Measurements from ENCODE around the gene ARPC1B. TPM values are rescaled to one million over a fixed set of nuclear protein-coding genes. Genes with fewer than 3 reads are reported as not detected.
"Not testable (repeated sequence)": the region's sequence is repeated elsewhere in the genome, so short reads cannot be mapped to it uniquely, and the experiment has no call there.

The ARPC1B gene
- total RNA-seq, 1 experiment from 2014 or later: 987 TPM

DNA sequence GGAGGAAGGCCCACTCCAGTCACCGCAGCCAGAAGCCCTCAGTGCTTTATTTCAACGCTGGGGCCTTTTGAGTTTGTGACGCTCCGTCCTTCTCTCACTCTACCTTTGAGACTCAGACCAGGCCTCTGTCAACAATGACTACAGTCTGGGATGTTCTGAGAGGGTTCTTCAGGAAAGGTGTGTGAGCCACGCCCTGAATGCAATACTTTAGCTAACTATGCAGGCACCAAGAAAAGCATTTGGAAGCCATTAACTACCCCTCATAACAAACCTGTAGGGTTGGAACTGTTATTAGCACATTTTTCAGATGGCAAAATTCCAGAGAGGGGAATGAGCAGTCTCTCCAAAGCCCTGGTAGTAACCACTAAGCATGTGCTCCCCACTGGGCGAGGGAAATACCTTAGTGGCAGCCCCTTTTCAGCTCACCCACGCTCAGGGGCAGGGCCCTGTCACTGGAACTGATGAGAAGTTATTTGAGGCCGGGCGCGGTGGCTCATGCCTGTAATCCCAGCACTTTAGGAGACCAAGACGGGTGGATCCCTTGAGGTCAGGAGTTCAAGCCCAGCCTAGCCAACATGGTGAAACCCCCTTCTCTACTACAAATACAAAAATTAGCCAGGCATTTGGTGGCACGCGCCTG lies 5.7 kb upstream of the ARPC1B start:
- no peak for DNase-seq (ENCODE audit: low spot score)

DNA sequence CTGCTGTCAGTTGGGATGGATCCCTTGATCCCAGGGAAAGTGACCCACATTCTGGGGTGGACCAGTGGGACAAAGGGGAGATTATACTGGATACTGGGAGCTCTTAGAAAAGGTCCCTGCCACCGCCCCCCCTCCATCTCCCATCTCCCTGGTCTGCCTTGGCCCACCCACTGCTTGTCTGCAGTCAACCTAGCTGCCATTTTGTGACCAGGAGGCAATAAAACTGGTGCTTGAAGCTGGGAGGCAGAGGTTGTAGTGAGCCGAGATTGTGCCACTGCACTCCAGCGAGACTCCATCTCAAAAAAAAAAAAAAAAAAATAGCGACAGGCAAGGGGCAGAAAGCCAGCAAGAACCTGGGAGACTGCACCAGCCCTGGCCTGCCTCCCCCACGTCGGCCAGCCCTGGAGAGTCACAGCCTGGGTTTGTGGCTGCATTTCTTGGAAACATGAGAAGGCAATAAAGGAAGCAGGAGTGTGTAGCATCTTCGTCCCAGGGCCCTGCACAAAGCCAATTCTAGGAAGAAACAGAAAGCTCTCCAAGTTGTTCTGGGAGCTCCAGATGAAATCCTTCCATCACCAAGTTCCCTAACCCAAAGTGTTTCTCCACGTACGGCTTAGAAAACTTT lies 4.7 kb upstream of the ARPC1B start:
- no peak for DNase-seq (ENCODE audit: low spot score)

DNA sequence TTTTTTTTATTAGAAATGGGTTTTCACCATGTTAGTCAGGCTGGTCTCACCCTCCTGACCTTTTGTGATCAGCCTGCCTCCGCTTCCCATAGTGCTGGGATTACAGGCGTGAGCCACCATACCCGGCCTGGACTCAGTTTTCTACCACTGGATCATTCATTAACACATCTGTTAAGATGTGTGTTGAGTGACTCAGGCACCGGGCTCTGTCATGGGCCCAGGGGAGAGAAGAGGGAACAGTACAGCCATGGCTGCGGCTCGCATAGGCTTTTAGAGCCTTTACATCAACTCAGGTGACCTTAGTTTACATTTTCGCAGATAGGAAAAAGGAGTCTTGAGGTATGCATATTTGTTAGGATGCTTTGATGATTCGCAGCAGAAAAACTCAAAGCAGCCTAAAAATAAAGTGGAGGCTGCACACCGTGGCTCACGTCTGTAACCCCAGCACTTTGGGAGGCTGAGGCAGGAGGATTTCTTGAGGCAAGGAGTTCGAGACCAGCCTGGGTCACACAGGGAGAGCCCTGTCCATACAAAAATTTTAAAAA lies 3.1 kb upstream of the ARPC1B start:
- DNase-seq (ENCODE audit: low spot score): no peak

DNA sequence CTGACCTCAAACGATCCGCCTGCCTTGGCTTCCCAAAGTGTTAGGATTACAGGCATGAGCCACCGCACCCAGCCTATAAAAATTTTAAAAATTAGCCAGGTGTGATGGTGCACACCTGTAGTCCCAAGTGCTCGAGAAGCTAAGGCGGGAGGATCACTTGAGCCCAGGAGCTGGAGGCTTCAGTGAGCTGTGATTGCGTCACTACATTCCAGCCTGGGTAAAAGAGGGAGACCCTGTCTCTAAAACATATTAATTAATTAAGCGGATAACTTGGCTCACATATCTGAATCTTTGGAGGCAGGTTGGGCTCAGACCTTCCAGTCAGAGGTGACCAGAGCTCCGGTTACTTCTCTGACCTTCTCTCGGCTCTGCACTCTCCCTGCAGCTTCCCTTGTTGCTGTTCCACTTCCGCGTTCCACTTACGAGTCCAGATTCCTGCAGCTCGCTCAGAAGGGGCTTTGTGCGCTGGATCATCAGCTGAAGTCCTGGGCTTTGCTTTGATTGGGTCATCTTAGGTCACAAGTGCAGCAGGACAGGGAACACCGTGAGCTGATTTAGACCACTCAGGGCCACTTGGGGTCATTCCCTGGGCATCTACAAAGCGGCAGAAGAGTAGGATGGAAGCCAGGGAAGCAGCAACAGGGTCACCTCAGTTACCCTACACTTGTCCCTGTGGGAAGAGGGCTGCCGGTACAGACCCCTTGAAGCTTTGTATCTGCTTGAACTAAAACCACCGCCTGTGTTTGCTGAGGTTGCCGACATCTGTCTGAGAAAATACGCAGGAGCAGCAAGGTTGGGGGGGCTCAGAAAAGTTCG lies 2.0 kb upstream of the ARPC1B start:
- peak; percentile 85 for DNase-seq (ENCODE audit: low spot score)

DNA sequence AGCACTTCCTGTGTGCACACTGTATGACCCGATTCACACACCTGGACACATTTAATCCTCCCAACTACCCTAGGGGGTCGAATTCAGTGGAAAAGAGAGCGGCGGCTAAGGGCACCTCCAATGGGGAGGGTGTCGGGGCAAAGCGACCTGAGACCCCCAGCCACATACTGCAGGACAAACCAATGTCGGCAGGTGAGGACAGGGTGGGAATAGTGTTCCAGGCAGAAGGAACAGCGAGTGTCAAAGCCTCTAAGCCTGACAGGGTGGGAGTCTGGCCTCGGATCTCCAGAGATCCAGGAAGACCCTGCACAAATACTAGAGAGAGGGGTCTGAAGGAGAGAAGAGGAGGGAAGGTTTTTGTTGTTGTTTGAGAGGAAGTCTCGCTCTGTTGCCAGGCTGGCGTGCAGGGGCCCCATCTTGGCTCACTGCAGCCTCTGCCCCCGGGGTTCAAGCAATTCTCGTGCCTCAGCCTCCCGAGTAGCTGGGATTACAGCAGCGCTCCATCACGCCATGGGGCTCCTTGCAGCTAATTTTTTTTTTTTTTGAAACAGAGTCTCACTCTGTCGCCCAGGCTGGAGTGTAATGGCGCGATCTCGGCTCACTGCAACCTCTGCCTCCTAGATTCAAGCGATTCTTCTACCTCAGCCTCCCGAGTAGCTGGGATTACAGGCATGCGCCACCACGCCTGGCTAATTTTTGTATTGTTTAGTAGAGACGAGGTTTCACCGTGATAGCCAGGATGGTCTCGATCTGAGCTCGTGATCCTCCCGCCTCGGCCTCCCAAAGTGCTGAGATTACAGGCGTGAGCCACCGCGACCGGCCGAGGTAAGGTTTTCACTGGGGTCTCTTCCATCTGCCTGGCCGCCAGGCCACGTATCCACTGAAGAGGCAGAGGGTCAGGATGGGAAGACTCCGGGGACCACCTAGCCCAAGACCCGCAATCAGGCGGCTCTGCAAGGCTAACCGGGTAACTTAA lies 1.2 kb upstream of the ARPC1B start:
- no peak for DNase-seq (ENCODE audit: low spot score)

DNA sequence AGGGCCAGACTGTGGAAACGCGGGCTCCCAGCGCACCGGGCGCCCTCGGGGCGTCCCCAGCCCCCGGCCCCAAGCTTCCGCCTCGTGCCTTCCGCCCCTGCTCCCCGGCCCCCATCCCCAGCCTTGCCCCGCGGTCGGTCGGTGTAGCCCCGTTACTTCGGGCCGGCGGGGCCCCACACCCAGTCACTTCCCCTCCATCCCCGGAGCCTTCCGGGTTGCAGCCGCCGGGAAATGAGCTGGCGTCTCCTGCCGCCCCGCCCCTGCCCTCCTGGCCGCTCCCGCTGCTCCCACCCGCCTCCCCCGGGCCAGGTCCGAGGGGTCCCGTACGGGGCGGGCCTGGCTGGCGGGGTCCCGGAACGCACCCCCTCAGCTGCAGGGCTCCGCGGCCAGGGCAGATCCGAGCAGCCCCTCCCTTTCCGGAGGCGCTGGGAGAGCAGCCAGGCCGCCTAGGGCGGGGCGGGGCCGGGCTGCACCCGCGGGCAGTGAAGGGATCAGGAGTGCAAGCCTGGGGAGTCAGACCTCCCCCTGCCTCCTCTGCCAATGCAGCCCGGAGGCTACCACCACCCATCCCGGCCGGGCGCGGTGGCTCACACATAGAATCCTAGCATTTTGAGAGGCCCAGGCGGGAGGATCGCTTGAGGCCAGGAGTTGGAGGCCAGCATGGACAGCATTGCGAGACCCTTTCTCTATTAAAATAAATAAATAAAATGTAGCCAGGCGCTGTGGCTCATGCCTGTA lies 709 bp downstream of the ARPC1B start:
- DNase-seq (ENCODE audit: low spot score): peak; percentile 87

DNA sequence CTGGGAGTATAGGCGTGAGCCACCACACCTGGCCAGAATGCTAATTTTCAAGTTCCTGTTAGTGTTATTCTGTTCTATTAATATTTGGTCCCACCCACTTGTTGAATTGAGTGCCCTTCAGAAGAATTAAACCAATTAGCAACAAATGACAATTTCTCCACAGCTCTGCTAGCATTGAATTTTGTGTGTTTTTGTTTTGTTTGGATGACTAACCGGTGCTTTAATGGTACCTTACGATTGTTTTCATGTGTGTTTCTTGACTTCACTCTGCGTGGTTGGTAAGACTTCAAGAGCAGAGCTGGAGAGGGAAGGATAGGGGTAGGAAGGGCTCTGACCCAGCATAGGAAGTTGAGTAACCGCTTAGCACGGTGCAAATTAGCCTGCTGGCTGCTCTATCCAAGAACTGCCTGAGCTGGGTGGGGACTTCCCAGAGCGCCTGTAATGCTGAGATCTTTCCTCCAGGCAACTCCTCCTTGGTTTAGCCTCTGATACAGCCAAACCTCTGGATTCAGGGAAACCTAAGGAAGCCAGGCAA lies 4.6 kb downstream of the ARPC1B start:
- no peak for DNase-seq (ENCODE audit: low spot score)

DNA sequence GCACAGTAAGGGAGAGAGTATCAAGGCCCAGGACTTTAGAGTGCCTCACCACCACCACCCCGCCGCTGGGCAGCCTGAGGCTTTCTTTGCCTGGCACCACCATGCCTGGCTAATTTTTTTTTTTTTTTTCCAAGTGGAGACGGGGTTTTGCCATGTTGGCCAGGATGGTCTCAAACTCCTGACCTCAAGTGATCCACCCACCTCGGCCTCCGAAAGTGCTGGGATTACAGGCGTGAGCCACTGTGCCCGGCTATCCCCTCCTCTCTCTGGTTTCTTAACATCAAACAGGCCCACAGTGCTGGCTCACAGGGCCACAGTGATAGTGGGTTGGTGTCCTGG lies 5.1 kb downstream of the ARPC1B start:
- DNase-seq (ENCODE audit: low spot score): not testable (repeated sequence)

DNA sequence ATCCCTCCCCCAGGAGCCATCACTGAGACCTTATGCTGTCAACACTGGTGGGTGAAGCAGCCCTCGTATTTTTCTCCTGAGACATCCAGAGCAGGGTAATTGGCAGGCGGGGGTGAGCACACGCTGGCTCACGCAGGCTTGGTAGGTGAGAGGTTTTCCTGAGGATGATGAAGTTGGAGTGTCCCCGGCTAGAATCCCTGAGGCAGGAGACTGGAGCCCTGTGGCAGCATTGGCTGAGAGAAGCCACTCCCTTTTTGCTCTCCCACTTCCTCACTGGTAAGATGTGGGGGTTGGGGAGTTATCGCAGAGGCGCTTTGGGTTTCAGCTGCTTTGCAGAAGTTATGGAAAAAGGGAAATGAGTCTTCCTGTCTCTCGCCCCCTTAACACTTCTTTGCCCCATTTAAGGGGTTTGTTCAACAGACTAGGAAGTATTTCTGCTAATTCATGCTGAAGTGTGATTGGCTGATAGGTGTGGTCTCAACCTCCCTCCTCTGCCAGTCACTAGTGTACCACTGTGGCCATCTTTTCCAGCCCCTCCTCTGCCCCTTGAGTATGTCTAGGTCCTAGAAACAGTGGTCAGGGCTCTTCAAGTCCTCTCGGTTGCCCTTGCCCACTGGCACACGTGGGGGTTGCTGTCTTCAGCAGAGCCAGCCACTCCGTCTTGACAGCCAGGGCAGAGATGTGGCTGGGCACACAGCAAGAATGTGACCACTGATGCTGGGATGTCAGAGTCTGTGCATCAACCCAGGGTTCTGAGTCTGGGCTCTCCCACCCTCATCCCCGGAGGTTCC lies 5.7 kb downstream of the ARPC1B start:
- DNase-seq (ENCODE audit: low spot score): no peak

DNA sequence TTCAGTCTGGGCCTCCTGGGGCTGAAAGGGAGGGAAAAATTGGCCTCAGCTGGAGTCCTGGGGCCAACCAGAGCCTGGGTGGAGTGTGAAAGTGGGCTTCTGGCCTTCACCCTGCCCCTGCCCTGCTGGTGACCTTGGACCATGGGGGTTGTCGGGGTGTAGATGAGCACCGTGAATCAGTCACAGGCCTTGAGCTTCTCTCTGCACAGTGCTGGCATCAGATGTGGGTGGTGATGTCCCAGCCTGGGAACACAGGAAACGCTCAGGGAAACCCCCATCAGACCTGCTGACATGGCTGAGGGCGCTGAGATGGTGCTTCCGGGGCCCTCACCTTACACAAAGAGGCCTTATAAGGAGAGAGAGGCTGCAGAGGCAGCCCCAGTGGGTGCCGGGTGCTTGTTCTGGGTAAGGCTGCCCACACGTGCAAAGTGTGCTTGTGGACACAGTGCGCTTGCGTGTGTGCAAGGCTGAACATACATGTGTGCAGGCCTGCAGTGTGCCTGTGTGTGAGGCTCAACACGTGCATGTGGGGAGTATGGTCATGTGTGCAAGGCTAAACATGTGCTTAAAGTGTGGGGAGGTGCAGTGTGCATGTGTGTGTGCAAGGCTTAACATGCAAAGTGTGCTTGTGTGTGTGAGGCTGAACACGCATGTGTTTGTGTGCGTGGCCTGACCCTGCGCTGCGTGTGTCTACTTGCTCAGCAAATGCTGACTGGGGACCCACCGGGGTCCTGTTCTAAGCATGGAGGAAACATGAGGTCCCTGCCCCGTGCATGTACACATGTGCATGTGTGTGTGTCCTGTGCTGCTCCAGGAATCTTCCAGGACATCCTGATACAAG lies 6.5 kb downstream of the ARPC1B start:
- DNase-seq (ENCODE audit: low spot score): no peak

DNA sequence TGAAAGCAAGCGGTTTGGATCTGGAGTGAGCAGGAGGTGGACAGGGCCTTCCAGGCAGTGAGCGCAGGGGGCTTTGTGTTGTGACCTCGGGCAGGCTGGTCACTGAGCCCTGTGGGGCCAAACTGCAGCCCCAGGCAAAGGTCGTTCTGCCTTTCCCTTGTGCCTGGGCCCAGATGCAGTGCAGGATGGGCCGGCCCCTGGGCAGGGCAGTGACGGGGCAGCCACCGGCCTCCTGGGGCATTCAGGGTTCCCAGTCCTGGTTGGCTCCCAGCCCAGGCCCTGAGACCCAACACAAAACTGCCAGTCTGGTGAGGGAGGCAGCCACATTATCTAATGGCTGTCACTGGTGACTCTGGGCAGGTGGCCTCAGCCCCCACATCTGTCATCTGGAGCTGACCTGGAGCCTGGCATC lies 7.1 kb downstream of the ARPC1B start:
- DNase-seq (ENCODE audit: low spot score): no peak

DNA sequence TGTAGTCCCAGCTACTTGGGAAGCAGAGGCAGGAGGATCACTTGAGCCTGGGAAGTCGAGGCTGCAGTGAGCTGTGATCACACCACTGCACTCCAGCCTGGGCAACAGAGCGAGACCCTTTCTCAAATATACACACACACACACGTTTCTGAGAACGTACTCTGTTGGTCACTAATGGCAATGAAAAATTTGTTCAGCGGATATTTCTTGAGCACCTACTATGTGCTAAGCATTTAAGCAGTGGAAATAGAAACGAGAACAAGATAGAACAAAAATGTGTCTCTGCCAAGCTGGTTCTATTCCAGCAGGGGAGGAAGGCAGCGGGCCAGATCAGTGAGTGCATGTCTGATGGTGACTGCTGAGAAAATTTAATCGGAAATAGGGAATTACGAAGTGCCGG lies 8.7 kb downstream of the ARPC1B start:
- DNase-seq (ENCODE audit: low spot score): no peak

DNA sequence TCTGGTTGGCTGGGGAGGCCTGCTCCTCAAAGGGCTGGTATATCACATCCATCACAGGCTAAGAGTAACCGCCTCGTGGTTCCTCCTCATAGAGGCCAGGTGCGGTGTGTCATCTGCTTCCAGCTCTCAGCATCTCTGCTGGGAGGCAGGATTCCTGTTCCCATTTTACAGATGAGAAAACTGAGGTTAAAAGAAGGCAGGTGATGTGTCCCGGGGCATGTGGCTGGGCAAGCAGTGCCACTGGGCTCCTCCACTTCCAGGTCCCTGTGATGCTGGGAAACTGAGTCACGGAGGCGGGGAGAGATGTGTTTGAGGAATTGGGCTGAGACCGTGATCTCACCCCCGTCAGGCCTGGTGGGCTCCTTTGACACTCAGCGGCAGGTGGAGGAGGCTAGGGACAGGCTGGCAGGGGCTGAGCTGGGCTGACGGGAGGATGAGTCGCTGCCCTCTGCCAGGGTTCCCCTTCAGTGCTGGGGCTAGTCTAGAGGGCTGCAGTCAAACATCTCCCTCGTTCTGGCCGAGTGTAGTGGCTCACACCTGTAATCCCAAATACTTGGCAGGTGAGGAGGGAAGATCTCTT lies 9.4 kb downstream of the ARPC1B start:
- no peak for DNase-seq (ENCODE audit: low spot score)

DNA sequence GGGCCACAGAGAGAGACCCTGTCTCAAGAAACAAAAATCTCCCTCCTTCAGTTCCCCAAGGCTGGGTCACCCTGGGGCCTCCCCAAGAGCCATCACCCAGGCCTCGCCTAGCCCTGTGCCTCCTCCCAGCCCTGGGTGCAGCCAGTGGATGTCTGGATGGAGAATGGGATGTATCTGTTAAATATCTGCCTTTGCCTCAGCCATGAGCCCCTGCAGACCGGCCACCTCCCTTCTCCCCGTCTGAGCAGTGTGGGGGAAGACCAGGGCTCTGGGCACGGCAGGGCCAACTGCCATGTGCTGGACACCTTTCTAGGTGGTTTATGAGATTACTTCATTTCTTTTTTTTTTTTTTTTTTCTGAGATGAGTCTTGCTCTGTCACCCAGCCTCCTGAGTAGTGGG lies 10.0 kb downstream of the ARPC1B start:
- DNase-seq (ENCODE audit: low spot score): no peak

DNA sequence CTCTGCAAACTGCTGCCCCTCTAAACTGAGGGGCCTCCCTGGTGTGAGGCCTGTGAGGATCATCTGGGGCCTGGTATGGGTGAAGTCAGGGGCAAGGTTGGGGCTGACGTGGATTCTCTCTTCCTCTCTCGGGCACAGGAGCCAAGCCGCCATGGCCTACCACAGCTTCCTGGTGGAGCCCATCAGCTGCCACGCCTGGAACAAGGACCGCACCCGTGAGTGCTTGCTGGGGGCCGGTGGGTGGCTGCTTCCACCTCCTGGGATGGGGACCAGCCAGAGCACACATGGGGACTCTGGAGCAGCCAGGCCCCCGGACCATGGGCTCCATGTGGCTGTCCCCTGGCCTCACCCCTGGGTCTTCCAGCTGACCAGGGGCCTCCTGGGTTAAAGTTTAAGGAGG lies 11.0 kb downstream of the ARPC1B start:
- DNase-seq (ENCODE audit: low spot score): no peak

DNA sequence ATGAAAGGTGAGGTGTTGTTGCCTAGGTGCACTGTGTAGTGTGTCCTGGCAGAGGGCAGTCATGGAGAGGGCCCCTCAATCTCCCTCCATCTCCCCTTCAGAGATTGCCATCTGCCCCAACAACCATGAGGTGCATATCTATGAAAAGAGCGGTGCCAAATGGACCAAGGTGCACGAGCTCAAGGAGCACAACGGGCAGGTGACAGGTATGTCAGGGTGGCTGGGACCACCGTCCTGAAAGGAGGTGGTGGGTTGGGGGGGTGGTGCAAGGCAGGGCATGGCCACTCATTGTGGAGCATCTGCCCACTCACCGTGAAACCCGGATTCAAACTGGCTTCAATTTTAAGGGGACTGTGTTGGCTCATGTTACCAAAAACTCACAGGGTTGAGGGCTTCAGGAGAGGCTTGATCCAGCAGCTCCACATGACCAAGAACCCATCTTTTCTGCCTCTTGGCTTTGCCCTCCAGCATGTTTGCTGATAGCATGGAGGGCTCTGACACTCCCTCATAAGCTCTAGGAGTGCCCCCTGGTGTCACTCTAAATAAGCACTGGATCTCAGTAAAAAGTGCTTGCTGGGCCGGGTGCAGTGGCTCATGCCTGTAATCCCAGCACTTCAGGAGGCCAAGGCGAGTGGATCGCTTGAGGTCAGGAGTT lies 12.2 kb downstream of the ARPC1B start:
- no peak for DNase-seq (ENCODE audit: low spot score)

DNA sequence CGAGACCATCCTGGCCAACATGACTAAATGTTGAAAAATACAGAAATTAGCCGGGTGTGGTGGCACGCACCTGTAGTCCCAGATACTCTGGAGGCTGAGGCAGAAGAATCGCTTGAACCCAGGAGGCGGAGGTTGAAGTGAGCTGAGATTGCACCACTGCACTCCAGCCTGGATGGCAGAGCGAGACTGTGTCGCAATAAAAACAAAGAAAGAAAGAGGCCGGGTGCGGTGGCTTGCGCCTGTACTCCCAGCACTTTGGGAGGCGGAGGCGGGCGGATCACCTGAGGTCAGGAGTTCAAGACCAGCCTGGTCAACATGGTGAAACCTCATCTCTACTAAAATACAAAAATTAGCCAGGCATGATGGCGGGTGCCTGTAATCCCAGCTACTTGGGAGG lies 12.7 kb downstream of the ARPC1B start:
- DNase-seq (ENCODE audit: low spot score): not testable (repeated sequence)

DNA sequence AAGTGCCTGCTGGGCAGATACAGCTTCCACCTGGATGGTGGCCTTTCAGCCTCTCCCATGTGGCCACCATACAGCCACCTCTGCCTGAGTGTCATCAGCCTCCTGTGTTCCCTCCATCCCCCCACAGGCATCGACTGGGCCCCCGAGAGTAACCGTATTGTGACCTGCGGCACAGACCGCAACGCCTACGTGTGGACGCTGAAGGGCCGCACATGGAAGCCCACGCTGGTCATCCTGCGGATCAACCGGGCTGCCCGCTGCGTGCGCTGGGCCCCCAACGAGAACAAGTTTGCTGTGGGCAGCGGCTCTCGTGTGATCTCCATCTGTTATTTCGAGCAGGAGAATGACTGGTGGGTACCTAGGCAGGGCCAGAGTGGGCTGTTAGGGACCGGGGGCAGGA lies 13.4 kb downstream of the ARPC1B start:
- no peak for DNase-seq (ENCODE audit: low spot score)
